Stimulated activated naive CD4-positive, alpha-beta T cell treated with Interleukin-2 at 50 U/mL for 16 hours (primary cell): ENCODE measurements around the gene ZNF609.
"Not testable (repeated sequence)": the region's sequence is repeated elsewhere in the genome, so short reads cannot be mapped to it uniquely, and the experiment has no call there.

Experiments used
- DNase-seq: peaks from one replicate; lab custom pipeline; 2025; lab: John Stamatoyannopoulos, UW

Gene ZNF609

GRCh38 chr15:64619880-64620839, 159.8 kb downstream of the ZNF609 start:
- no peak for DNase-seq

- no peak for DNase-seq
These were observed 160.7 kb downstream of the ZNF609 start for GRCh38 chr15:64621056-64621455.

- peak; percentile 23 for DNase-seq
These were observed 162.3 kb downstream of the ZNF609 start for GRCh38 chr15:64622410-64623260.

GRCh38 chr15:64623347-64623996, 163.1 kb downstream of the ZNF609 start:
- DNase-seq = peak; percentile 32

- DNase-seq = no peak
These were observed 163.9 kb downstream of the ZNF609 start for GRCh38 chr15:64624242-64624641.

- no peak for DNase-seq
These were observed 168.7 kb downstream of the ZNF609 start for GRCh38 chr15:64629063-64629462.

- DNase-seq = no peak
These were observed 170.2 kb downstream of the ZNF609 start for GRCh38 chr15:64630396-64631107.

- not testable (repeated sequence) for DNase-seq
These were observed 172.3 kb downstream of the ZNF609 start for GRCh38 chr15:64632639-64633038.

- DNase-seq = no peak
These were observed 173.0 kb downstream of the ZNF609 start for GRCh38 chr15:64633332-64633731.

GRCh38 chr15:64634027-64634426, 173.6 kb downstream of the ZNF609 start:
- DNase-seq = peak; percentile 16

GRCh38 chr15:64634576-64635498, 174.5 kb downstream of the ZNF609 start:
- DNase-seq = peak; percentile 11

GRCh38 chr15:64635499-64636495, 175.4 kb downstream of the ZNF609 start:
- no peak for DNase-seq

- no peak for DNase-seq
These were observed 176.2 kb downstream of the ZNF609 start for GRCh38 chr15:64636556-64636955.

GRCh38 chr15:64637412-64637811, 177.0 kb downstream of the ZNF609 start:
- DNase-seq = no peak

- not testable (repeated sequence) for DNase-seq
These were observed 179.4 kb downstream of the ZNF609 start for GRCh38 chr15:64639744-64640143.

GRCh38 chr15:64640146-64640871, 179.9 kb downstream of the ZNF609 start:
- no peak for DNase-seq

- DNase-seq = no peak
These were observed 182.5 kb downstream of the ZNF609 start for GRCh38 chr15:64642875-64643274.

GRCh38 chr15:64643685-64644084, 183.3 kb downstream of the ZNF609 start:
- no peak for DNase-seq
